HepG2 (cell line): Measurements from ENCODE around the gene HERC6. TPM values are rescaled to one million over a fixed set of nuclear protein-coding genes. Genes with fewer than 3 reads are reported as not detected.

Experiments used
- ARHGAP35 ChIP-seq: sonication (generic); formaldehyde crosslinking; IDR thresholded peaks from 2 replicates; pipeline ENCODE4 v1.9.0; 2022; ENCODE audit warnings: mild to moderate bottlenecking, inconsistent platforms, moderate library complexity, missing genetic modification reagents, borderline replicate concordance
- CEBPG ChIP-seq: IDR thresholded peaks from 2 replicates; pipeline ENCODE4 v1.6.1; 2016
- FOXP1 ChIP-seq, 2 experiments: fragments of 450-650 bp in 1 of 2; IDR thresholded peaks; 2 replicates each; pipeline ENCODE4 v1.6.1; 2017 to 2018; ENCODE audit warnings: antibody characterized with exemption in 1 of 2
- GLMP ChIP-seq: sonication (generic); formaldehyde crosslinking; IDR thresholded peaks from 2 replicates; pipeline ENCODE4 v1.9.0; 2021; ENCODE audit warnings: missing genetic modification reagents, mild to moderate bottlenecking, borderline replicate concordance
- IRF2 ChIP-seq: IDR thresholded peaks from 2 replicates; pipeline ENCODE4 v1.6.1; 2018; ENCODE audit warnings: missing genetic modification reagents, missing compliant biosample characterization
- KAT2B ChIP-seq: fragments of 150-350 bp; IDR thresholded peaks from 2 replicates; pipeline ENCODE4 v1.6.1; 2014; ENCODE audit warnings: low read depth, low read length, borderline replicate concordance
- KAT7 ChIP-seq: IDR thresholded peaks from 2 replicates; pipeline ENCODE4 v1.6.1; 2018; ENCODE audit warnings: borderline replicate concordance, missing compliant biosample characterization
- LCORL ChIP-seq, 2 experiments: fragments of 450-650 bp in 1 of 2; sonication (generic) in 1 of 2; formaldehyde crosslinking in 1 of 2; IDR thresholded peaks; 2 replicates each; pipeline versions ENCODE4 v1.5.0 to v1.6.1; 2017 to 2020; ENCODE audit warnings: antibody characterized with exemption in 1 of 2, missing genetic modification reagents in 1 of 2
- MATR3 ChIP-seq: sonication (generic); formaldehyde crosslinking; IDR thresholded peaks from 2 replicates; pipeline ENCODE4 v1.4.0; 2020; ENCODE audit warnings: missing genetic modification reagents
- NFIC ChIP-seq: IDR thresholded peaks from 2 replicates; pipeline ENCODE4 v1.6.1; 2012; ENCODE audit warnings: mild to moderate bottlenecking, low read length, inconsistent platforms
- POGZ ChIP-seq: sonication (generic); formaldehyde crosslinking; IDR thresholded peaks from 2 replicates; pipeline ENCODE4 v1.4.0; 2020; ENCODE audit warnings: mild to moderate bottlenecking, missing genetic modification reagents
- RXRB ChIP-seq: IDR thresholded peaks from 2 replicates; pipeline ENCODE4 v1.6.1; 2016; ENCODE audit warnings: borderline replicate concordance, missing genetic modification reagents, missing compliant biosample characterization
- THRA ChIP-seq: sonication (generic); formaldehyde crosslinking; IDR thresholded peaks from 2 replicates; pipeline ENCODE4 v1.4.0; 2020; ENCODE audit warnings: missing genetic modification reagents, borderline replicate concordance
- ZFP90 ChIP-seq: sonication (generic); formaldehyde crosslinking; IDR thresholded peaks from 2 replicates; pipeline ENCODE4 v1.8.0; 2022; ENCODE audit warnings: missing genetic modification reagents, mild to moderate bottlenecking, inconsistent platforms, borderline replicate concordance
- ZFYVE20 ChIP-seq: sonication (generic); formaldehyde crosslinking; IDR thresholded peaks from 2 replicates; pipeline ENCODE4 v1.8.0; 2023; ENCODE audit warnings: low read depth, mild to moderate bottlenecking, moderate library complexity, missing genetic modification reagents, borderline replicate concordance
- ZMYM3 ChIP-seq: sonication (generic); formaldehyde crosslinking; IDR thresholded peaks from 2 replicates; pipeline ENCODE4 v1.5.1; 2020; ENCODE audit warnings: mild to moderate bottlenecking, missing genetic modification reagents
- ZNF253 ChIP-seq: sonication (generic); formaldehyde crosslinking; IDR thresholded peaks from 2 replicates; pipeline ENCODE4 v1.8.0; 2022; ENCODE audit warnings: mild to moderate bottlenecking, missing genetic modification reagents, borderline replicate concordance
- ZNF317 ChIP-seq: sonication (generic); formaldehyde crosslinking; IDR thresholded peaks from 2 replicates; pipeline ENCODE4 v1.5.0; 2020; ENCODE audit warnings: mild to moderate bottlenecking, missing genetic modification reagents
- ZNF441 ChIP-seq: sonication (generic); formaldehyde crosslinking; IDR thresholded peaks from 2 replicates; pipeline ENCODE4 v1.7.0; 2021; ENCODE audit warnings: missing genetic modification reagents, borderline replicate concordance
- ZNF598 ChIP-seq: sonication (generic); formaldehyde crosslinking; IDR thresholded peaks from 2 replicates; pipeline ENCODE4 v1.5.1; 2020; ENCODE audit warnings: mild to moderate bottlenecking, missing genetic modification reagents, borderline replicate concordance
- ZNF607 ChIP-seq: sonication (generic); formaldehyde crosslinking; IDR thresholded peaks from 2 replicates; pipeline ENCODE4 v1.5.1; 2020; ENCODE audit warnings: missing genetic modification reagents, mild to moderate bottlenecking, borderline replicate concordance
- ZNF761 ChIP-seq: sonication (generic); formaldehyde crosslinking; conservative IDR thresholded peaks from 2 replicates; pipeline ENCODE4 v1.4.0; 2020; ENCODE audit warnings: mild to moderate bottlenecking, missing genetic modification reagents
- polyA plus RNA-seq, 8 experiments: library from polyadenylated mRNA; depleted of rRNA in 3 of 8; stranded (reverse) in 7 of 8; unstranded in 1 of 8; fragments of >200 nt; fragmentation: Illumina TruSeq in 4 of 8; extraction: Trizol in 4 of 8; gene quantifications; 2 replicates each; pipeline versions ENCODE4 v1.2.1 to v1.2.3, GENCODE V29; 2011 to 2016; ENCODE audit warnings: low read depth in 4 of 8, missing spikeins in 1 of 8, mixed read lengths in 1 of 8; ENCODE audit not compliant: insufficient read depth in 1 of 8
- total RNA-seq, 5 experiments: library from RNA; depleted of rRNA; stranded (reverse); fragments of >200 nt; fragmentation: Illumina TruSeq; extraction: Trizol; gene quantifications; 2 replicates each; pipeline ENCODE4 v1.2.3, GENCODE V29; 2016; ENCODE audit warnings: low read depth in 1 of 5
- TF ChIP-seq, protein P1 (sequence below): sonication (generic); formaldehyde crosslinking; IDR thresholded peaks from 2 replicates; pipeline ENCODE4 v1.5.1; 2020; ENCODE audit warnings: mild to moderate bottlenecking, moderate library complexity, missing genetic modification reagents
- TF ChIP-seq, protein P2 (sequence below): sonication (generic); formaldehyde crosslinking; IDR thresholded peaks from 2 replicates; pipeline ENCODE4 v1.8.1; 2022; ENCODE audit warnings: mild to moderate bottlenecking, missing genetic modification reagents

Gene HERC6
- total and polyA plus RNA-seq, 2 of the 13 experiments (the other 11 are each of a cell fraction or from before 2014, with no cell fraction given): 0.50 to 2.0 TPM

GRCh38 chr4:88456670-88457306, 78.1 kb downstream of the HERC6 start, which contains the start of gene HERC5 (continued):
- TF ChIP-seq ZNF598 (CRISPR knock-in tag): no peak
- 0 out of 2 replicates have a peak, but pooled peaks have one; percentile 33 for TF ChIP-seq ZNF761 (CRISPR knock-in tag)
- TF ChIP-seq POGZ: peak; percentile 88
- TF ChIP-seq CEBPG: no peak
- peak; percentile 61; the same call in 1 of the 2 replicates for TF ChIP-seq IRF2 (CRISPR knock-in tag)
- TF ChIP-seq ZFYVE20 (CRISPR knock-in tag): no peak
- TF ChIP-seq LCORL (IDR thresholded peaks at IDR 0.05): peak; percentile 68
- peak; percentile 73; the same call in 1 of the 2 replicates for TF ChIP-seq LCORL (CRISPR knock-in tag; IDR thresholded peaks at IDR 0.05)
- 0 out of 2 replicates have a peak, but pooled peaks have one; percentile 68 for TF ChIP-seq ZNF253
- no peak for TF ChIP-seq MATR3 (CRISPR knock-in tag)
- TF ChIP-seq ZFP90 (CRISPR knock-in tag): peak; percentile 29; the same call in 1 of the 2 replicates
- peak; percentile 48; the same call in 1 of the 2 replicates for TF ChIP-seq ZNF607 (CRISPR knock-in tag)
- TF ChIP-seq ARHGAP35 (CRISPR knock-in tag): 0 out of 2 replicates have a peak, but pooled peaks have one; percentile 31
- TF ChIP-seq ZNF317 (CRISPR knock-in tag): 0 out of 2 replicates have a peak, but pooled peaks have one; percentile 53
- peak; percentile 87 for TF ChIP-seq RXRB (CRISPR knock-in tag)
- TF ChIP-seq THRA: 0 out of 2 replicates have a peak, but pooled peaks have one; percentile 32
- TF ChIP-seq KAT2B: no peak
- TF ChIP-seq NFIC: peak; percentile 81
- 0 out of 2 replicates have a peak, but pooled peaks have one; percentile 39 for TF ChIP-seq ZMYM3 (CRISPR knock-in tag)
- TF ChIP-seq, protein P1, sequence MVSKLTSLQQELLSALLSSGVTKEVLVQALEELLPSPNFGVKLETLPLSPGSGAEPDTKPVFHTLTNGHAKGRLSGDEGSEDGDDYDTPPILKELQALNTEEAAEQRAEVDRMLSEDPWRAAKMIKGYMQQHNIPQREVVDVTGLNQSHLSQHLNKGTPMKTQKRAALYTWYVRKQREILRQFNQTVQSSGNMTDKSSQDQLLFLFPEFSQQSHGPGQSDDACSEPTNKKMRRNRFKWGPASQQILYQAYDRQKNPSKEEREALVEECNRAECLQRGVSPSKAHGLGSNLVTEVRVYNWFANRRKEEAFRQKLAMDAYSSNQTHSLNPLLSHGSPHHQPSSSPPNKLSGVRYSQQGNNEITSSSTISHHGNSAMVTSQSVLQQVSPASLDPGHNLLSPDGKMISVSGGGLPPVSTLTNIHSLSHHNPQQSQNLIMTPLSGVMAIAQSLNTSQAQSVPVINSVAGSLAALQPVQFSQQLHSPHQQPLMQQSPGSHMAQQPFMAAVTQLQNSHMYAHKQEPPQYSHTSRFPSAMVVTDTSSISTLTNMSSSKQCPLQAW (CRISPR knock-in tag): peak; percentile 67; the same call in 1 of the 2 replicates
- TF ChIP-seq, protein P2, sequence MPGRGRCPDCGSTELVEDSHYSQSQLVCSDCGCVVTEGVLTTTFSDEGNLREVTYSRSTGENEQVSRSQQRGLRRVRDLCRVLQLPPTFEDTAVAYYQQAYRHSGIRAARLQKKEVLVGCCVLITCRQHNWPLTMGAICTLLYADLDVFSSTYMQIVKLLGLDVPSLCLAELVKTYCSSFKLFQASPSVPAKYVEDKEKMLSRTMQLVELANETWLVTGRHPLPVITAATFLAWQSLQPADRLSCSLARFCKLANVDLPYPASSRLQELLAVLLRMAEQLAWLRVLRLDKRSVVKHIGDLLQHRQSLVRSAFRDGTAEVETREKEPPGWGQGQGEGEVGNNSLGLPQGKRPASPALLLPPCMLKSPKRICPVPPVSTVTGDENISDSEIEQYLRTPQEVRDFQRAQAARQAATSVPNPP (CRISPR knock-in tag): peak; percentile 30; the same call in 1 of the 2 replicates
- no peak for TF ChIP-seq KAT7 (CRISPR knock-in tag)
- TF ChIP-seq FOXP1 (IDR thresholded peaks at IDR 0.05): no peak
- TF ChIP-seq FOXP1 (CRISPR knock-in tag; IDR thresholded peaks at IDR 0.05): peak; percentile 71
- TF ChIP-seq ZNF441 (CRISPR knock-in tag): peak; percentile 80; the same call in 1 of the 2 replicates
- TF ChIP-seq GLMP (CRISPR knock-in tag): no peak
